Neural cell (in vitro differentiated cells): Measurements from ENCODE around the gene DENND1A. TPM values are rescaled to one million over a fixed set of nuclear protein-coding genes. Genes with fewer than 3 reads are reported as not detected.

Experiments used
- H2AFZ ChIP-seq: fragments of 200-600, 300-800 bp; sonication (generic), shearing (Covaris generic); 2 replicates; pipeline ENCODE4 v1.6.0; 2014; ENCODE audit warnings: low read depth, mild to moderate bottlenecking, antibody characterized with exemption, low read length, moderate library complexity
- H3F3A ChIP-seq: fragments of 200-600 bp; shearing (Covaris generic); 2 replicates; pipeline ENCODE4 v1.6.1; 2016; ENCODE audit warnings: mild to moderate bottlenecking, moderate library complexity, mixed read lengths, antibody characterized with exemption, low read length; ENCODE audit not compliant: insufficient read depth, poor library complexity, severe bottlenecking
- H3K27ac ChIP-seq: fragments of 200-600, 300-800 bp; sonication (generic), shearing (Covaris generic); 2 replicates; pipeline ENCODE4 v1.5.1; 2014; ENCODE audit warnings: mild to moderate bottlenecking, low read length, moderate library complexity
- H3K27me3 ChIP-seq: fragments of 300-800, 200-600 bp; sonication (generic), shearing (Covaris generic); 2 replicates; pipeline ENCODE4 v1.6.0; 2014; ENCODE audit warnings: mild to moderate bottlenecking, low read depth, low read length, moderate library complexity; ENCODE audit not compliant: insufficient read depth
- H3K36me3 ChIP-seq: fragments of 300-800, 200-600 bp; sonication (generic), shearing (Covaris generic); 2 replicates; pipeline ENCODE4 v1.5.1; 2014; ENCODE audit warnings: mild to moderate bottlenecking, antibody characterized with exemption, low read length, moderate library complexity; ENCODE audit not compliant: insufficient read depth
- H3K4me2 ChIP-seq: fragments of 300-800, 200-600 bp; sonication (generic), shearing (Covaris generic); 2 replicates; pipeline ENCODE4 v1.6.0; 2014; ENCODE audit warnings: mild to moderate bottlenecking, low read length
- H3K4me3 ChIP-seq: fragments of 300-800, 200-600 bp; sonication (generic), shearing (Covaris generic); 2 replicates; pipeline ENCODE4 v1.5.1; 2014; ENCODE audit warnings: mild to moderate bottlenecking, low read length, moderate library complexity
- H3K79me2 ChIP-seq: fragments of 200-600 bp; shearing (Covaris generic); replicated peaks from 2 replicates; pipeline ENCODE4 v1.6.0; 2014; ENCODE audit warnings: mild to moderate bottlenecking, low read length, moderate library complexity; ENCODE audit not compliant: insufficient read depth
- H3K9ac ChIP-seq: fragments of 300-800, 200-600 bp; sonication (generic), shearing (Covaris generic); 2 replicates; pipeline ENCODE4 v1.6.1; 2016; ENCODE audit warnings: mild to moderate bottlenecking, low read length, mixed read lengths
- H3K9me2 ChIP-seq: fragments of 200-600 bp; shearing (Covaris generic); 2 replicates; pipeline ENCODE4 v1.6.1; 2016; ENCODE audit warnings: mild to moderate bottlenecking, low read length, mixed read lengths; ENCODE audit not compliant: insufficient read depth
- H3K9me3 ChIP-seq: fragments of 200-600, 300-800 bp; sonication (generic), shearing (Covaris generic); 2 replicates; pipeline ENCODE4 v1.6.1; 2016; ENCODE audit warnings: mild to moderate bottlenecking, mixed run types, low read length, moderate library complexity, mixed read lengths
- H4K20me1 ChIP-seq: fragments of 200-600 bp; shearing (Covaris generic); 2 replicates; pipeline ENCODE4 v1.6.1; 2016; ENCODE audit warnings: mild to moderate bottlenecking, mixed run types; ENCODE audit not compliant: insufficient read depth
- EP300 ChIP-seq: fragments of 450-650 bp; conservative IDR thresholded peaks from 2 replicates; pipeline ENCODE4 v1.6.1; 2014; ENCODE audit warnings: antibody characterized with exemption, mild to moderate bottlenecking, moderate library complexity; ENCODE audit not compliant: poor library complexity, severe bottlenecking
- EZH2 ChIP-seq: fragments of 200-600, 300-800 bp; shearing (Covaris generic), sonication (generic); IDR thresholded peaks from 2 replicates; pipeline ENCODE4 v1.6.1; 2014; ENCODE audit warnings: antibody characterized with exemption, low read length, borderline replicate concordance, mild to moderate bottlenecking; ENCODE audit not compliant: insufficient read depth, poor library complexity, severe bottlenecking
- MXI1 ChIP-seq: fragments of 450-650 bp; conservative IDR thresholded peaks from 2 replicates; pipeline ENCODE4 v1.6.1; 2014; ENCODE audit warnings: antibody characterized with exemption, mild to moderate bottlenecking; ENCODE audit not compliant: poor library complexity, severe bottlenecking
- POLR2AphosphoS5 ChIP-seq: IDR thresholded peaks from 2 replicates; pipeline ENCODE4 v1.6.1; 2012
- RAD21 ChIP-seq: fragments of 450-650 bp; conservative IDR thresholded peaks from 2 replicates; pipeline ENCODE4 v1.6.1; 2014; ENCODE audit warnings: antibody characterized with exemption, mild to moderate bottlenecking, moderate library complexity
- REST ChIP-seq: IDR thresholded peaks from 2 replicates; pipeline ENCODE4 v1.6.1; 2012; ENCODE audit warnings: borderline replicate concordance
- SMC3 ChIP-seq: fragments of 450-650 bp; conservative IDR thresholded peaks from 2 replicates; pipeline ENCODE4 v1.6.1; 2014; ENCODE audit warnings: antibody characterized with exemption, mild to moderate bottlenecking, moderate library complexity; ENCODE audit not compliant: poor library complexity
- TAF1 ChIP-seq: IDR thresholded peaks from 2 replicates; pipeline ENCODE4 v1.6.1; 2012; ENCODE audit warnings: low read depth
- polyA plus RNA-seq: library from polyadenylated mRNA; depleted of rRNA; stranded (reverse); fragments of >200 nt; gene quantifications from 2 replicates; pipeline ENCODE4 v1.2.3, GENCODE V29; 2014
- TF ChIP-seq, protein P1 (sequence below): fragments of 450-650 bp; IDR thresholded peaks from 2 replicates; pipeline ENCODE4 v1.5.1; 2014; ENCODE audit warnings: antibody characterized with exemption, mild to moderate bottlenecking, moderate library complexity; ENCODE audit not compliant: poor library complexity, severe bottlenecking

The DENND1A gene
- polyA plus RNA-seq, 1 donor from 2014 or later: 2.3 TPM

GRCh38 chr9:123679330-123679987 lies 250.5 kb downstream of the DENND1A start:
- H2AFZ ChIP-seq: no peak overlapping the region
- H3K4me2 ChIP-seq: no peak overlapping the region

DNA sequence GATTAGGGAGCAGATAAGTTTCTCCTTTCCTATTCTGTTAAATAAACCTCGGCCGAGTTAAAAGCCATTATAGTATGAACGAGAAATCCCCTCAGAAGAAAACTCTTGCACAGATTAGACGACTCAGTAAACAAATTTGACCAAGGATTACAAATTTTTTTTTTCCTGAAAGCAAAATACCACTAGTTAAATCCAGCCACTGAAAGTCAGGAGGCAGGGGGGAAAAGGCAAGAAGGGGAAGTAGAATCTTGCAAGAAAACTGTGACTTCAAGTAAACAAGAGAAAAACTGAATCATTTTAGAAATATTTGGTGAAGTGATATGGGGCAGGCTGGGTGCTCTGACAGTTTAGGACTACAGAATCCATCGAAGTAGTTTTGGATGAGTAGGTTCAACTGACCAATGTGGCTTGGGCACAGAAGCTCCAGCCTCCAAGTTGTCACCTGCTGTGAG lies 251.0 kb downstream of the DENND1A start:
- Histone ChIP-seq H3F3A (no peaks in the 10 kb centered on the region), H4K20me1 (no peaks in the 10 kb centered on the region)
- TF ChIP-seq TAF1: no peak
- no peak for TF ChIP-seq POLR2AphosphoS5
- no peak for TF ChIP-seq SMC3
- TF ChIP-seq, protein P1, sequence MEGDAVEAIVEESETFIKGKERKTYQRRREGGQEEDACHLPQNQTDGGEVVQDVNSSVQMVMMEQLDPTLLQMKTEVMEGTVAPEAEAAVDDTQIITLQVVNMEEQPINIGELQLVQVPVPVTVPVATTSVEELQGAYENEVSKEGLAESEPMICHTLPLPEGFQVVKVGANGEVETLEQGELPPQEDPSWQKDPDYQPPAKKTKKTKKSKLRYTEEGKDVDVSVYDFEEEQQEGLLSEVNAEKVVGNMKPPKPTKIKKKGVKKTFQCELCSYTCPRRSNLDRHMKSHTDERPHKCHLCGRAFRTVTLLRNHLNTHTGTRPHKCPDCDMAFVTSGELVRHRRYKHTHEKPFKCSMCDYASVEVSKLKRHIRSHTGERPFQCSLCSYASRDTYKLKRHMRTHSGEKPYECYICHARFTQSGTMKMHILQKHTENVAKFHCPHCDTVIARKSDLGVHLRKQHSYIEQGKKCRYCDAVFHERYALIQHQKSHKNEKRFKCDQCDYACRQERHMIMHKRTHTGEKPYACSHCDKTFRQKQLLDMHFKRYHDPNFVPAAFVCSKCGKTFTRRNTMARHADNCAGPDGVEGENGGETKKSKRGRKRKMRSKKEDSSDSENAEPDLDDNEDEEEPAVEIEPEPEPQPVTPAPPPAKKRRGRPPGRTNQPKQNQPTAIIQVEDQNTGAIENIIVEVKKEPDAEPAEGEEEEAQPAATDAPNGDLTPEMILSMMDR: no peak
- TF ChIP-seq RAD21: no peak
- TF ChIP-seq MXI1: no peak
- no peak for TF ChIP-seq EP300
- no peak for TF ChIP-seq REST

More at GRCh38 chr9:123679330-123679987, 250.5 kb downstream of the DENND1A start:
- no peak overlapping the region for H3K4me3 ChIP-seq
- no peak overlapping the region for H3K9ac ChIP-seq
- H3K79me2 ChIP-seq: no peaks in the 10 kb centered on the region
- H3K27me3 ChIP-seq: no peaks in the 10 kb centered on the region
- H3K27ac ChIP-seq: no peak overlapping the region
- TF ChIP-seq, protein P1: no peak
- TF ChIP-seq RAD21 (no peak), EZH2 (no peak), POLR2AphosphoS5 (no peak), MXI1 (no peak), SMC3 (no peak), REST (no peak), EP300 (no peak), TAF1 (no peak)
- no peaks in the 10 kb centered on the region for H3F3A ChIP-seq
- no peaks in the 10 kb centered on the region for H4K20me1 ChIP-seq
- no peaks in the 10 kb centered on the region for H3K9me3 ChIP-seq
- no peaks in the 10 kb centered on the region for H3K36me3 ChIP-seq
- H3K9me2 ChIP-seq: no peaks in the 10 kb centered on the region

More for the DNA sequence above, 251.0 kb downstream of the DENND1A start:
- no peak overlapping the region for H2AFZ ChIP-seq
- H3K79me2 ChIP-seq: no peaks in the 10 kb centered on the region
- H3K27ac ChIP-seq: no peak overlapping the region
- H3K9ac ChIP-seq: no peak overlapping the region
- no peaks in the 10 kb centered on the region for H3K9me2 ChIP-seq
- no peaks in the 10 kb centered on the region for H3K27me3 ChIP-seq
- no peak overlapping the region for H3K4me2 ChIP-seq
- H3K9me3 ChIP-seq: no peaks in the 10 kb centered on the region
- H3K4me3 ChIP-seq: no peak overlapping the region
- no peaks in the 10 kb centered on the region for H3K36me3 ChIP-seq
